D341Med (cell line): ENCODE data around the gene C1orf174.

Experiments used
- DNase-seq: peaks from one replicate; pipeline ENCODE4 v3.0.0; 2012; ENCODE audit warnings: low spot score

The C1orf174 gene

DNA sequence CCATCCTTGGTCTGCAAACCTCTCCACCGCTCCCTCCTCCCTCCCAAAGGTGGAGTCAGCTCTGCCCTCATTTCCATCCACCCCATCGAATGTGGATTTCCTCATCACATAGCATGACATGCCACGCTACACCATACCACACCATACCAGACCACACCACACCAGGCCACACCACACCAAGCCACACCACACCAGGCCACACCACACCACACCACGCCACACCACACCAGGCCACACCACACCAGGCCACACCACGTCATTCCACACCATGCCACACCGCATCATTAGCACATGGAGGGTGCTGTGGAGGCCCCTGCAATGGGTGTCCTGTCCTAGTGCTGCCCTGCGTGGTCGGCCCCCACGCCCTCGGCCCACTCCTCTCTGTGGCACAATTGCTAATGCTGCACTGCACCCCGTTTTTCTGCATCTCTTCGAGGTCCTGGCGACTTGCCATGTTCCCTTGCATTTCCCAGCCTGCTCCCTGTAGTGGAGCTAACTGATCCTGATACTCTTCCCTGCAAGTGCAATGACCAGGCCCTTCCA lies 31.5 kb downstream of the C1orf174 start:
- DNase-seq = no peak

DNA sequence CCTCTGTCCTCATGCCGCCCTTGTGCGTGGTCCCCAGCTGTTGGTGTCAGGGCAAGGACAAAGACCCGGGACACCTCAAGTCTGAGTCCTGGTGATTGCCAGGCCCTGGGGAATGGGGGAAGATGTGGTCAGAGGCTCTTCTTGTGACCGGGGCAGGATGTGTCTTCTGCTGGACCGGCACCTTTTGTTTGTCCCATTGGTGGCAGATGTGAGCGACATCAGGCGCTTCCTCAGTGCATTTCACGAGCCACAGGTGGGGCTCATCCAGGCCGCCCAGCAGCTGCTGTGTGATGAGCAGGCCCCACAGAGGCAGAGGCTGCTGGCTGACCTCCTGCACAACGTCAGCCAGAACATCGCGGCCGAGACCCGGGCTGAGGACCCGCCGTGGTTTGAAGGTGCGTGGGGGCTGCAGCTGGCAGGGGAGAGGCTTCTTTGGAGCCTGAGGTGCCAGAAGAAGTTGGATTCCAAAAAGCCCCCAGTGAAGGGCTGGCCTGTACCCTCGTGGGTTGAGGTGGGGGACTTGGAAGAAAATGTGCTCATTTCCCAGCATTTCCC lies 34.4 kb downstream of the C1orf174 start:
- no peak for DNase-seq

DNA sequence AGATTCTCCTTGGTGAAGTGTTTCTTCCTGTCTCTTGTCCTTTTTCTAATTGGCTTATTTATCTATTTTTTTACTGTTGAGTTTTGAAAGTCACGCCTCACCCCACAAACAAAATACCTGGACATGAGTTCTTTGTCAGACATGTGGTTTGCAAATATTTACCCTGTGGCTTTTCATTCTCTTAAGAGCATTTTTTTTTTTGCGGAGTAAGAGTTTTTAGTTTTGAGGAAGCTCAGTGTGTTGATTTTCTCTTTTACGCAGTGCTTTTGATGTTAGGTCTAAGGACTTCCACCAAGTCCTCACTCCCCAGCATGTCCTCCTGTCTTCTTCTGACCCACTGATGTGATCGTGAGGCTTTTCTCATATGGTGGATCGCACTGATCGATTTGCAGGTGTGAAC lies 35.2 kb downstream of the C1orf174 start:
- no peak for DNase-seq

DNA sequence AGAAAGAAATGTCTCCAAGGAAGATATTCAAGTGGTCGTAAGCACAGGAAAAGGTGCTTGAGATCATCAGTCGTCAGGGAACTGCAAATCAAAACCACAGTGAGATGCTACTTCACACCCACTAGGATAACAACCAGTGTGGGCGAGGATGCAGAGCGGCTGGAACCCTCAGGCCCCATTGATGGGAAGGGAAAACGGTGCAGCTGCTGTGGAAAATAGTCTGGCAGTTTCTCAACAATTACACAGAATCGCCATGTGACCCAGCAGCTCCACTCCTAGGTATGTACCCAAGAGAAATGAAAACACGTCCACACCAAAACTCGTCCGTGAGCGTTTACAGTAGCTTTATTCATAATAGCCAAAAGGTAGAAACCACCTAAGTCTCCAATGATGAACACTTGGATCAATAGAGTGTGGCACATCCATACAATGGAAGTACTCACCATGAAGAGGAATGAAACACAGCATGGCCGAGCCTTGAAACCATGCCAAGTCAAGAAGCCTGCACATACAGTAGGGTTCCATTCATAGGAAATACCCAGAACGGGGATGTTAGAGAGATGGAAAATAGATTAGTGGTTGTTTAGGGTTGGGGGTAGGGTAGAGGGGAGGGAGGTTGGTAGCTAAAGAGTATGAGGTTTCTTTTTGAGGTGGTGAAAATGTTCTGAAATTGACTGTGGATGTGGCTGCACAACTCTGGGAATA lies 36.7 kb downstream of the C1orf174 start:
- DNase-seq = no peak

DNA sequence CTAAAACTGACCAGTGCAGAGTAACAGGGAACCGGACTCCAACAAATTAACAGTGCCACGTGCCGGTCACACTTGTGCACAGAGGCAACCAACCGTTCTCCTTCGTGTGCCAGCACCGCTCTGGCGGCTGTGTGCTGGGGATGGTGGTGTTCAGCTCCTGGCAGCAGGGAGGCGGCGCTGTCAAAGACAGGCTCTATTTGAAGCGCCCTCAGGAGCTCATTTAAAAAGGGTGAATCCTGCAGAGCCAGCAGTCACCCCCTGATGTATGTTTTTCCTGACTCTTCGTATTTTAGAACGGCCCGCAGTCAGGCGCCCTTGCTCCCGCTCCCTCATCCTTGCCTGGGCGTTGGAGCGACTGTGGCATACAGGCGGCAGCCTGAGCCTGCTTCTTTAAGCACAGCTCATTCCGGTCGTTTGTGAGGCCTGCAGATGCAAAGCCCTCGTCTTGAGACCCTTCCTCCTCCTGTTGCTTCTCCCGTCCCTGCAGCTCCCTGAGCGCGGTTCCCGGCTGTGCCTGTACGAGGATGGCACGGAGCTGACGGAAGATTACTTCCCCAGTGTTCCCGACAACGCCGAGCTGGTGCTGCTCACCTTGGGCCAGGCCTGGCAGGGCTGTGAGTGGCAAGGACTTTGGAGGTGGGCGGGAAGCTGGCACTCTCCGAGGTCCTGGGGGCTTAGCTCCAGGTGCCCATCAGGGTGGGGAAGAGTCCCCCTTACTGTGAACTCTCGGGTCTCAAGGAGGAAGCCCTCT lies 41.7 kb downstream of the C1orf174 start:
- DNase-seq = peak; percentile 65

DNA sequence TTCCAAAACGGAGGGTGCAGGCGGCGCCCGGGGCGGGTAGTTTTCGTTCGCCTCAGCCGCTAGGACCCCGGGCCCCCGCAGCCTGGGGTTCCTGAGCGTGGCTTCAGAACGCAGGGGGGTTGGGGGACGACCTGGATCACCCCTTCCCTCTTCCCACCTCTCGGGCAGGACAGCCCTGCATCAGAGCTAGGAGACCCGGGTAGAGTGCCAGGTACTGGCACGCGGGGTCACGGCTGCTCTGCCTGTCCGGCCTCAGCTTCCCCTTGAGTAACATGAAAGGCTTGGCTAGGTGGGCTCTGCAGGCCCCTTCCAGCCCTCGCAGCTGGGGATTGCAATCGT lies 42.3 kb downstream of the C1orf174 start:
- no peak for DNase-seq

DNA sequence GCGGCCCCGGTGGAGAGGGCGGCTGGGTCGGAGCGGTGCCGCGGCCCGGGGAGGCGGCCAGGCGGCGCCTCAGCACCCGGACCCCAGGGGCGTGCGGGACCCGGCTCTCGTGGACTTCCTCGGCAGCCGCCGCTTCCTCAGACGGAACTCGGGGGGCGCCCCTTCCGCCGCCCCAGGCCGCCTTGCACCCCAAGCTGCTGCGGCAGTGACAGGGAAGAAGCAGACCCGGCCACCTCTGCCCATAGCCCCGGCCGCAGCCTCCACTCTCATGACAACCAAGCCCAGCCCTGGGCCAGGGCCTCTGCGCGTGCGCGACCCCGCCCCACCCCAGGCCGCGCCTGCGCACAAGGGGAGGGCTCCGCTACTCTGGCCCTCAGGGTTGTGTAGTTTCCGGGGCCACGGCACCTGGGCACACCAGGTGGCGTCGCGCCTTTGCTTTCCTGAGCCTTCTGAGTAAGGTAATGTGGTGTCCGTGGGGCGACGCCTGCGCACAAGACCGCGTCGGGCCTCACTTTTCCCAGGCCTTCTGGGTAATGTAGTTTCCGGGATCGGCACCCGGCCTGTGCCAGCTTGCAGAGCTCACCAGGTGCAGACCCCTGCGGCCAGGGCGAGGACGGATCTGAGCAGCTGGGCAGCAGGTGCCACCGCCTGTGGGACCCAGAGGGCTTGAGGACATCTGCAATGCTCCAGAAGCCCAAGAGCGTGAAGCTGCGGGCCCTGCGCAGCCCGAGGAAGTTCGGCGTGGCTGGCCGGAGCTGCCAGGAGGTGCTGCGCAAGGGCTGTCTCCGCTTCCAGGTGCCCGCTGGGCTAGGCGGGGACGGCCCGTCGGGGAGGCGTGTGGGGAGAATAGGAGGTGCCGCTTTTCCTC lies 42.9 kb downstream of the C1orf174 start, which contains the start of the genes CEP104 and DFFB:
Gene CEP104 (minus strand): TSS at position 289 of the 868 bp plus-strand sequence. CDS start 4,804 bp downstream, outside the sequence.
Gene DFFB (plus strand): TSS at position 554 of the 868 bp plus-strand sequence. CDS start 128 bp downstream, at position 682.
- DNase-seq = peak; percentile 99

DNA sequence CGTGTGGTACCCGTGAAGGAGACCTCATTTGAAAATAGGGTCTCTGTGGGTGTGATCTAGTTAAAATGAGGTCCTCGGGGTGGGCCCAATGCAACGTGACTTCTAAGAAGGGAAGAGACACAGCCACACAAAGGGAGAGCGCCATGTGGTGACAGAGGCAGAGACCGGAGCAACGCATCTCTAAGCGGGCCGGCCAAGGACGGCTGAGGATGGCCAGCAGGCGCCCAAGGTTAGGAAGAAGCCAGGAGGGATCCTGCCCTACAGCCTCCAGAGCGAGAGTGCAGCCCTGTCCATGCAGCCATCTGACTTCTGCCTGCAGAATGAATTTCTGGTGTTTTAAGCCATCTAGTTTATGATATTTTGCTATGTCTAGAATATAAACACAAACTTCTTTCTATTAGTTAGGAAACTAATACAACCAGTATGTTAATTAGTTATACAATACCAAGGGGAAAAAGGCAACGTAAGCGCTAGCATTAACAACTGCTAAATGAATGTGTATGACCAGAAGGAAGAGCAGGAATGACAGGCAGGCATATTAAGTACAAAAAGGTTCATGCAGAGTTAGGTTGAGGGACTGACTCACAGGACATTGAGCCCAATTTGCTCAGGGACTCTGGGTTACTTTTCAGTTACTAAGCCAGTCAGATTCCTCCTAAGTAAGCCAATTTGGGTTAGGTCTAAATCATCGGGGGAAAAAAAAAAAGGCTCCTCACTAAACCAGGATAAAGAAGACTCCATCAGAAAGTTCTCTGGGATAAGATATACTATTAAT lies 47.2 kb downstream of the C1orf174 start:
- no peak for DNase-seq

DNA sequence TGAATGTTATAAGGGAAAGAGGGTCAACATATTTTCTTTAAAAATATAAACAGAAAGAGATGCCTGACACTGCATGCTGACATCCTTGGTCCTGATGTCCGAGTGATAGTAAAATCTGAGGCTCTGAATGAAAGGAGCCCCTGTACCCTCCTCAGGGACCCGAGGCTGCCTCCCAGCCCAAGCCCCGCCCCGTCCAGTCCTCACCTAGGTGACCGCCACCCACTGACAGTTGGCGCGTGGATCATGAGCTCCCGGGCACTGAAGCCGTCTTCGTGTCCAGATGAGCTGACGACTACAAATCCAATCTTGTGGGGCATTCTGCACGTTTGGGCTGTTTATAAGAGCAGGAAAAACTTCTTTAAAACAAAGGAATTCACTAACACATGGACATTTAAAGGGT lies 48.0 kb downstream of the C1orf174 start:
- no peak for DNase-seq

DNA sequence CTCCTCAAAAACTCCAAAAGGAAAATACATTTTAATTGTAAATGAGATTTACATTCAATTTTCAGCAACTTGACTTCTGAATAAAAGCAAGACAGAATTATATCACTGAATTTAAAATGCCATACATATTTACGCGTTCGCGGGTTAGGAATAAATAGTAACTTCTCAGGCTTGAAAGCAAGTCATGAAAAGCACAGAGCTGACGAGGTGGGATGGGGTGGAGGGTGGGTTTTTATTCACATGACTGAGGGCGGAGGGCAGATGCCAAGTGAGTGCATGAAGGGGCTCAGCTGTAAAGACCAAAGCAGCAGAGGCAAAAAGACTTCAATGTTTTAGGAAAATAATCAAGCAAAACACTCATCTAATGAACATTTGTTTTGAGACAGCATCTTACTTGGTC lies 48.8 kb downstream of the C1orf174 start:
- no peak for DNase-seq

DNA sequence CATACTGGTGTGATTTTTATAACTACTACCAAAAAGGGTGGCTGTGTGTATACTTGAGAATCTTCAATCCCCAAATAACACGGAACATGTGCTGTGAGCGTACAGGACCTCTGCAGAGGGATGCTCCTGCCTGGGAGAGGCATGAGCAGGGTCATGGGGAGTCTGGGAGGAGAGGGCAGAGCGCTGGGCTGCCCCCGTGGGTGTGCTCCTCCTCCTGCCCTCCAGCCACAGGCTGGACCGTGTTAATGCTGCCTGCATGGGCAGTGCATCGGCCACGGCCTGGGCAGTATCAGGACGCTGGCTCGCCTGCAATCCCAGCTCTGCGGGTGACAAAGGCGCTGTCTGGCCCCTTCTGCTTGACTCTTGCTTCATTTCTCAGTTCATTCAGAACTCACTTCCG lies 49.2 kb downstream of the C1orf174 start:
- DNase-seq = no peak

DNA sequence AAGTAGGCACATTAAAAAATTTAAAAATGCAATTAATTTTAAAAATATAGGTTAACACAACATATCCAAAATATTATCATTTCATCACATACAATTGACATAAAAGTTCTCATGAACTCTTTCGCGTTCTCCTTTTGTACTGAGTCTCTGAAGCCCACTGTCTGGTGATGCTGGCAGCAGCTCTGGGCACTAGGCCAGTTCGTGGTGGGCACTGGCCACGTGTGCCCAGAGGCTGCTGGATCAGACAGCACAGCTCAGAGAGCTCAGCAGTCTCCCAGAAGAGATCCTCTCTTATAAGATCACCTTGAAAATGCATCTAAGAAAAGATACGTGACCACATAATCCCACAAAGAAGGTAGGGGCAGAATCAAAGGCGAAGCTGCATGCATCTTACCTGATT lies 53.0 kb downstream of the C1orf174 start:
- DNase-seq = no peak

DNA sequence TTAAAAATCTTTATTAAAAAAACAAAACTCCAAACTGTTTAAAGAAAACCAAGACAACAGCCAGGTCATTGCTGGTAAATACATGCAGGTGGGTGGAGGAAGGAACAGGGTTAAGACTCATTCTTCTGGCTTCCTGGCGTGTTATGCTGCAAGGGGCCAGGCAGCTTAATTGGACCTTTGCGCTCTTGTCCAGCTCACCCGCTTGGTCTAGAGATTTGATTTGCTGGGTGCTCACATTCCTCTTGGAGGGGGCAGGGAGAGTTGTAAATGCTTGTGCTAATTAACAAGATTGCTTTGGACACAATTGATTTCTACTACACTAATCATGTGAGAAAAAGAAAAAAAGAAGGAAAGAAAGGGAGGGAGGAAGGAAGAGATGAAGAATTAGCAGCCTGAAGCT lies 53.5 kb downstream of the C1orf174 start:
- no peak for DNase-seq

DNA sequence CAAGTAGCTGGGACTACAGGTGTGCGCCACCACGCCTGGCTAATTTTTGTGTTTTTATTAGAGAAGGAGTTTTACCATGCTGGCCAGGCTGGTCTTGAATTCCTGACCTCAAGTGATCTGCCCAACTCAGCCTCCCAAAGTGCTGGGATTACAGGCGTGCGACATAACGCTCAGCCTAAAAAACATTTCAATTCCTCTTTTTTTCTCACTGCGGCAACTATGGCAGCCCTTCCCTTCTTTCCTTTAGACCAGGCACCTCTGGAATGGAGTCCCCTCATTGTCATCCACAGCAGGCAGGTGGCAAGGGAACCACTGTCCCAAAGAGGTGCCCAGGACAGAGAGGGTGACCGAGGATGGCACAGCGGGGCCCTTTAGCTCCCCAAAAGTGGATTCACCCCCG lies 57.2 kb downstream of the C1orf174 start:
- DNase-seq = no peak

DNA sequence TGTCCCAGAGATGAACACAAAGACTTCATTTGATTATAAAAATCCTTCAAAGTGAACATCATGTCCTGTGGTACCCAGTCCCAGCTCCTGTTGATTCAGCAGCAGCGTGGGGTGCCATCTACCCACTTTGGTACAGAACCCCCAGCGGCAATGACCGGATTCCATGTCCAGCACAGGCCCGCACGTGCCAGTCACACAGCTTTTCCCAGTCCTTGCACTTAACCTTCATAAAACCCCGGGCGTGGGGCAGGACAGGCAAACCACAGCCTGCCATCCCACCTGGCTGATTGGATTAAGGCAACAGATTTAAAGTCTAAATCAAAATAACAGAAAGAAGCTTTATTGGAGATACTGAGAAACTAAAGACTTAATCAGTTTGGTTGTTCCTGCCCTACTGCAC lies 58.6 kb downstream of the C1orf174 start:
- DNase-seq = no peak
